ENCODE results near the gene CHCHD6. TPM values are rescaled to one million over a fixed set of nuclear protein-coding genes. Genes with fewer than 3 reads are reported as not detected.

The CHCHD6 gene
- total RNA-seq, 1 experiment from 2014 or later = 45.9 TPM

GRCh38 chr3:126749931-126750755, 46.1 kb downstream of the CHCHD6 start:
- BruUV-seq (replicated peaks) = no TSS peak
- no peak for DNase-seq
- no peak for TF ChIP-seq CTCF (IDR thresholded peaks at IDR 0.05; ENCODE audit: unreplicated experiment)
- Mint-ChIP-seq H3K36me3 (ENCODE audit: insufficient read depth, unreplicated experiment) (peaks cover 11% of the 10 kb centered on the region), H3K4me3 (ENCODE audit: low read depth, unreplicated experiment) (no peak overlapping the region), H3K9me3 (ENCODE audit: low read depth, unreplicated experiment) (no peaks in the 10 kb centered on the region), H3K27ac (ENCODE audit: unreplicated experiment) (peak overlapping the region; percentile 13), H3K4me1 (ENCODE audit: low read depth, unreplicated experiment) (peaks cover 77% of the 10 kb centered on the region), H3K27me3 (ENCODE audit: unreplicated experiment) (no peaks in the 10 kb centered on the region)
- intact Hi-C loops (cut with micrococcal nuclease; ENCODE audit: unreplicated experiment) = loop anchor here (5.0 to 10.0 kb wide), 2 partner anchors 172 to 425 kb away; no protein-coding TSS in a partner anchor
- CTCF ChIA-PET = interaction anchor here (0.6 to 1.0 kb wide), 2 partner anchors 646 to 705 kb away, joined by 3 read pairs; no protein-coding TSS in a partner anchor

GRCh38 chr3:126750756-126751121, 46.7 kb downstream of the CHCHD6 start:
- Mint-ChIP-seq H3K4me3 (ENCODE audit: low read depth, unreplicated experiment) (no peak overlapping the region), H3K9me3 (ENCODE audit: low read depth, unreplicated experiment) (no peaks in the 10 kb centered on the region), H3K36me3 (ENCODE audit: insufficient read depth, unreplicated experiment) (peaks cover 11% of the 10 kb centered on the region), H3K27me3 (ENCODE audit: unreplicated experiment) (no peaks in the 10 kb centered on the region), H3K4me1 (ENCODE audit: low read depth, unreplicated experiment) (peaks cover 71% of the 10 kb centered on the region), H3K27ac (ENCODE audit: unreplicated experiment) (peak overlapping the region; percentile 13)
- CTCF ChIA-PET = no interaction called here
- no TSS peak for BruUV-seq (replicated peaks)
- intact Hi-C loops (cut with micrococcal nuclease; ENCODE audit: unreplicated experiment) = loop anchor here (5.0 to 10.0 kb wide), 2 partner anchors 172 to 424 kb away; no protein-coding TSS in a partner anchor
- DNase-seq = peak; percentile 41
- TF ChIP-seq CTCF (IDR thresholded peaks at IDR 0.05; ENCODE audit: unreplicated experiment) = no peak

GRCh38 chr3:126751611-126752302, 47.7 kb downstream of the CHCHD6 start:
- TF ChIP-seq CTCF (IDR thresholded peaks at IDR 0.05; ENCODE audit: unreplicated experiment) = no peak
- Mint-ChIP-seq H3K27ac (ENCODE audit: unreplicated experiment) (no peak overlapping the region), H3K36me3 (ENCODE audit: insufficient read depth, unreplicated experiment) (peaks cover 6% of the 10 kb centered on the region), H3K27me3 (ENCODE audit: unreplicated experiment) (no peaks in the 10 kb centered on the region), H3K4me1 (ENCODE audit: low read depth, unreplicated experiment) (peaks cover 61% of the 10 kb centered on the region), H3K9me3 (ENCODE audit: low read depth, unreplicated experiment) (no peaks in the 10 kb centered on the region), H3K4me3 (ENCODE audit: low read depth, unreplicated experiment) (no peak overlapping the region)
- BruUV-seq (replicated peaks) = no TSS peak
- intact Hi-C loops (cut with micrococcal nuclease; ENCODE audit: unreplicated experiment) = loop anchor here (1.0 to 10.0 kb wide), 6 partner anchors 171 to 793 kb away; no protein-coding TSS in a partner anchor
- CTCF ChIA-PET = interaction anchor here (0.7 to 3.3 kb wide), 9 partner anchors 170 to 796 kb away, joined by 3 to 18 read pairs (median 4); no protein-coding TSS in a partner anchor
- DNase-seq = no peak

- Mint-ChIP-seq H3K4me3 (ENCODE audit: low read depth, unreplicated experiment) (no peak overlapping the region), H3K4me1 (ENCODE audit: low read depth, unreplicated experiment) (peaks cover 53% of the 10 kb centered on the region), H3K27ac (ENCODE audit: unreplicated experiment) (no peak overlapping the region), H3K27me3 (ENCODE audit: unreplicated experiment) (no peaks in the 10 kb centered on the region), H3K36me3 (ENCODE audit: insufficient read depth, unreplicated experiment) (peaks cover 6% of the 10 kb centered on the region), H3K9me3 (ENCODE audit: low read depth, unreplicated experiment) (no peaks in the 10 kb centered on the region)
- TF ChIP-seq CTCF (IDR thresholded peaks at IDR 0.05; ENCODE audit: unreplicated experiment) = peak; percentile 97
- intact Hi-C loops (cut with micrococcal nuclease; ENCODE audit: unreplicated experiment) = loop anchor here (1.0 to 10.0 kb wide), 6 partner anchors 170 to 792 kb away; no protein-coding TSS in a partner anchor
- peak; percentile 94 for DNase-seq
- BruUV-seq (replicated peaks) = no TSS peak
- CTCF ChIA-PET = interaction anchor here (0.7 to 3.3 kb wide), 9 partner anchors 169 to 795 kb away, joined by 3 to 18 read pairs (median 3); no protein-coding TSS in a partner anchor
Observed at GRCh38 chr3:126752303-126753190, 48.5 kb downstream of the CHCHD6 start.
